GM12878 (cell line): Measurements from ENCODE around the gene ZNF281. TPM values are rescaled to one million over a fixed set of nuclear protein-coding genes. Genes with fewer than 3 reads are reported as not detected.

Experiments used
- ATAC-seq: fragments of 200-7000 bp; cut with Tn5 transposase; 3 replicates; pipeline ENCODE4 v1.9.1; 2020; ENCODE audit warnings: mild to moderate bottlenecking, moderate library complexity
- BruUV-seq: library from RNA; stranded (reverse); fragments of 400-500 nt; replicated peaks from 2 replicates; lab custom pipeline; 2021; lab: Mats Ljungman, UMichigan
- CTCF ChIA-PET: fragments of 300-600 bp; sonication (Branson Sonifier 250); formaldehyde crosslinking; extraction: SDS; loops from one replicate; lab custom pipeline; 2021; ENCODE audit warnings: inconsistent platforms; lab: Yijun Ruan, JAX
- POLR2A ChIA-PET: fragments of 350-600 bp; formaldehyde crosslinking; extraction: SDS; loops from one replicate; lab custom pipeline; 2021; ENCODE audit warnings: inconsistent platforms; lab: Charles Lee
- RAD21 ChIA-PET: fragments of 300-600 bp; sonication (Branson Sonifier 250); formaldehyde crosslinking; loops from one replicate; lab custom pipeline; 2023; ENCODE audit warnings: antibody characterized with exemption; ENCODE audit not compliant: unreplicated experiment; lab: Charles Lee
- SMC1A ChIA-PET: fragments of 300-600 bp; sonication (Branson Sonifier 250); formaldehyde crosslinking; loops from one replicate; lab custom pipeline; 2023; ENCODE audit not compliant: unreplicated experiment, uncharacterized antibody; lab: Charles Lee
- DNase-seq: peaks from one replicate; pipeline ENCODE4 v3.0.0-alpha.2; 2011; ENCODE audit warnings: low read depth, low spot score
- FAIRE-seq: peaks from 3 replicates; lab custom pipeline; 2011; peaks lifted over from hg19 to GRCh38; lab: Jason Lieb, UNC
- H2AFZ ChIP-seq: 2 replicates; pipeline ENCODE4 v1.6.0; 2011; ENCODE audit warnings: low read depth, low read length, control low read depth; ENCODE audit not compliant: control insufficient read depth
- H3K27ac ChIP-seq: 2 replicates; pipeline ENCODE4 v1.5.1; 2011; ENCODE audit warnings: control low read depth; ENCODE audit not compliant: control insufficient read depth, insufficient read depth
- H3K27me3 ChIP-seq, 2 experiments: replicated peaks in 1 of 2; 2 replicates each; pipeline versions ENCODE4 v1.6.0 to v1.6.1; 2011; ENCODE audit warnings: low read length in 1 of 2; ENCODE audit not compliant: control insufficient read depth in 2 of 2, insufficient read depth in 2 of 2
- H3K36me3 ChIP-seq, 2 experiments: 2 replicates each; pipeline ENCODE4 v1.5.1; 2011; ENCODE audit warnings: low read length in 1 of 2; ENCODE audit not compliant: control insufficient read depth in 2 of 2, insufficient read depth in 2 of 2
- H3K4me1 ChIP-seq: 2 replicates; pipeline ENCODE4 v1.6.1; 2011; ENCODE audit warnings: mild to moderate bottlenecking, low read length, moderate library complexity, mixed read lengths; ENCODE audit not compliant: control insufficient read depth, insufficient read depth
- H3K4me2 ChIP-seq: 2 replicates; pipeline ENCODE4 v1.6.0; 2011; ENCODE audit warnings: control low read depth; ENCODE audit not compliant: control insufficient read depth, insufficient read depth
- H3K4me3 ChIP-seq: fragments of 200-600 bp; sonication (generic); 2 replicates; pipeline ENCODE4 v1.5.1; 2016
- H3K79me2 ChIP-seq: 2 replicates; pipeline ENCODE4 v1.6.0; 2011; ENCODE audit warnings: low read length; ENCODE audit not compliant: control insufficient read depth, insufficient read depth
- H3K9ac ChIP-seq: 2 replicates; pipeline ENCODE4 v1.8.0; 2011; ENCODE audit warnings: low read length, control low read depth, mixed read lengths; ENCODE audit not compliant: control insufficient read depth, insufficient read depth
- H3K9me3 ChIP-seq: replicated peaks from 3 replicates; pipeline ENCODE4 v1.5.1; 2011; ENCODE audit warnings: mild to moderate bottlenecking, low read length; ENCODE audit not compliant: control insufficient read depth, insufficient read depth
- H4K20me1 ChIP-seq: 2 replicates; pipeline ENCODE4 v1.6.0; 2011; ENCODE audit not compliant: control insufficient read depth, insufficient read depth
- IKZF2 ChIP-seq, 2 experiments: fragments of 450-650 bp; IDR thresholded peaks; 2 replicates each; pipeline ENCODE4 v1.6.1; 2017; ENCODE audit warnings: mild to moderate bottlenecking in 2 of 2, moderate library complexity in 2 of 2
- IRF3 ChIP-seq: fragments of 450-650 bp; IDR thresholded peaks from 2 replicates; pipeline ENCODE4 v1.6.1; 2014; ENCODE audit warnings: mild to moderate bottlenecking
- SPI1 ChIP-seq: IDR thresholded peaks from 2 replicates; pipeline ENCODE4 v1.6.1; 2011; ENCODE audit warnings: low read depth, mild to moderate bottlenecking, low read length, moderate library complexity, borderline replicate concordance; ENCODE audit not compliant: insufficient read depth
- TBL1XR1 ChIP-seq: IDR thresholded peaks from 2 replicates; pipeline ENCODE4 v1.6.1; 2012; ENCODE audit warnings: low read depth, low read length, improper control_type of control experiment
- ZNF24 ChIP-seq: fragments of 450-650 bp; IDR thresholded peaks from 2 replicates; pipeline ENCODE4 v1.6.1; 2017; ENCODE audit warnings: antibody characterized with exemption, mild to moderate bottlenecking
- WGBS: methylation state at CpG from one replicate; pipeline ENCODE4 v1.1.6; 2016; ENCODE audit warnings: low lambda C conversion rate; ENCODE audit not compliant: insufficient replicate concordance, insufficient coverage; ENCODE audit errors: missing lambda C conversion rate; 5-methylcytosine and 5-hydroxymethylcytosine counted together
- in situ Hi-C: fragments of 300-500 bp; cut with MboI; formaldehyde crosslinking; loops from 9 replicates; pipeline ENCODE4 v1.14.3; 2018; ENCODE audit warnings: mixed read lengths
- intact Hi-C: fragments of 100-400 bp; cut with micrococcal nuclease; formaldehyde crosslinking; loops from one replicate; pipeline ENCODE4 v1.14.2; 2022; ENCODE audit not compliant: unreplicated experiment
- polyA plus RNA-seq, 11 experiments: library from polyadenylated mRNA; depleted of rRNA in 4 of 11; unstranded in 6 of 11; stranded (reverse) in 5 of 11; fragments of >200 nt; fragmentation: Nextera tagmentation in 4 of 11; fragmentation: Illumina TruSeq in 1 of 11; extraction: Ambion mirVana in 4 of 11; extraction: Trizol in 1 of 11; gene quantifications; 1 replicate in 1 of 11; 2 replicates in 10 of 11; pipeline versions ENCODE4 v1.2.1 to v1.2.3, GENCODE V29; 2011 to 2016; ENCODE audit warnings: inconsistent platforms in 2 of 11, missing spikeins in 2 of 11, low read depth in 1 of 11
- total RNA-seq, 4 experiments: library from RNA; depleted of rRNA in 3 of 4; stranded (reverse); fragments of >200 nt in 3 of 4; fragmentation: Illumina TruSeq in 1 of 4; extraction: Trizol in 1 of 4; gene quantifications; 2 replicates each; pipeline versions ENCODE4 v1.2.1 to v1.2.3, GENCODE V29; 2013 to 2021

The ZNF281 gene
- total and polyA plus RNA-seq, 10 of the 15 experiments (the other 5 are each of a cell fraction or from before 2014, with no cell fraction given), result 8.3 to 21.8 (median 15.4) TPM

GRCh38 chr1:200355801-200356200 lies 54.0 kb downstream of the ZNF281 start:
- H3K79me2 ChIP-seq, result no peaks in the 10 kb centered on the region
- intact Hi-C loops, result no loop called here
- DNase-seq, result no peak
- H3K4me2 ChIP-seq, result peak overlapping the region; percentile 45
- ChIA-PET RAD21 (interaction anchor here (1.4 kb wide), 1 partner anchor 26 kb away, joined by 4 read pairs; no protein-coding TSS in a partner anchor), SMC1A (interaction anchor here (0.7 to 3.3 kb wide), 12 partner anchors 9 to 119 kb away, joined by 3 to 11 read pairs (median 3); no protein-coding TSS in a partner anchor), POLR2A (interaction anchor here (0.8 kb wide), 2 partner anchors 23 to 121 kb away, joined by 3 read pairs; no protein-coding TSS in a partner anchor), CTCF (interaction anchor here (0.9 to 2.4 kb wide), 2 partner anchors 12 to 49 kb away, joined by 3 to 11 read pairs; no protein-coding TSS in a partner anchor)
- peak; percentile 35 for FAIRE-seq
- in situ Hi-C loops, result no loop called here
- 2% methylated on average over 3 of the region's 3 CpGs for WGBS
- no peak overlapping the region; the same call in 1 of the 2 replicates for H3K27ac ChIP-seq
- no TSS peak for BruUV-seq
- no peaks in the 10 kb centered on the region for H3K9me3 ChIP-seq
- H3K36me3 ChIP-seq, result no peaks in the 10 kb centered on the region
- H3K9ac ChIP-seq, result no peak overlapping the region
- H4K20me1 ChIP-seq, result no peaks in the 10 kb centered on the region
- H2AFZ ChIP-seq, result peak overlapping the region; percentile 65
- ATAC-seq, result peak; percentile 56
- no peaks in the 10 kb centered on the region for H3K27me3 ChIP-seq
- 0 out of 2 replicates have a peak, but pooled peaks have one; percentile 17 for TF ChIP-seq TBL1XR1
- TF ChIP-seq IRF3, result no peak
- peak; percentile 78 for TF ChIP-seq SPI1
- TF ChIP-seq ZNF24, result no peak
- TF ChIP-seq IKZF2 (IDR thresholded peaks at IDR 0.05), result peak in 1 of 2 experiments; percentile 24; a peak in 1 of 4 replicates
- H3K4me1 ChIP-seq, result peaks cover 30% of the 10 kb centered on the region
- no peak overlapping the region for H3K4me3 ChIP-seq

Other genes starting within 250 kb of the ZNF281 start
- gene KIF14, start 210.7 kb upstream of the ZNF281 start, total RNA-seq (2014; rRNA removed), result 15.4 and 20.3 TPM in 2 replicates
- 25.4 and 25.5 TPM in 2 replicates for gene KIF14, start 210.7 kb upstream of the ZNF281 start, total RNA-seq (2014; rRNA removed; fragmentation: Illumina TruSeq; extraction: Trizol)
- gene KIF14, start 210.7 kb upstream of the ZNF281 start, total RNA-seq (2021), result 13.8 and 14.9 TPM in 2 replicates
- 15.5 and 33.1 TPM in 2 replicates for gene KIF14, start 210.7 kb upstream of the ZNF281 start, polyA plus RNA-seq (2011; rRNA removed)
- 19.4 and 23.4 TPM in 2 replicates for gene KIF14, start 210.7 kb upstream of the ZNF281 start, polyA plus RNA-seq (2014; fragmentation: Illumina TruSeq; extraction: Trizol)
- gene KIF14, start 210.7 kb upstream of the ZNF281 start, polyA plus RNA-seq (2014; fragmentation: Nextera tagmentation; extraction: Ambion mirVana), result 1 to 10 TPM; 6.8 to 6.9 TPM
- 11.1 and 14.0 TPM in 2 replicates for gene KIF14, start 210.7 kb upstream of the ZNF281 start, polyA plus RNA-seq (2014; rRNA removed)
- 10 to 100 TPM; 11.9 to 12.9 TPM for gene KIF14, start 210.7 kb upstream of the ZNF281 start, polyA plus RNA-seq (2016; fragmentation: Nextera tagmentation; extraction: Ambion mirVana)